BLaER1 treated with 17β-estradiol and CSF1 and Interleukin-3, amounts not matched to agents 10 nM and 100 nM (cell line): ENCODE results near the gene AP1B1.

Experiments
- H3K27ac ChIP-seq, 11 experiments: shearing (Covaris generic); formaldehyde crosslinking; 2 replicates each; pipeline ENCODE4 v1.8.1; 2022
- H3K27me3 ChIP-seq, 11 experiments: shearing (Covaris generic); formaldehyde crosslinking; 2 replicates each; pipeline ENCODE4 v1.8.1; 2022
- H3K36me3 ChIP-seq, 11 experiments: shearing (Covaris generic); formaldehyde crosslinking; 2 replicates each; pipeline ENCODE4 v1.8.1; 2022
- H3K4me1 ChIP-seq, 10 experiments: shearing (Covaris generic); formaldehyde crosslinking; 2 replicates each; pipeline ENCODE4 v1.8.1; 2022
- H3K4me2 ChIP-seq, 11 experiments: shearing (Covaris generic); formaldehyde crosslinking; 2 replicates each; pipeline ENCODE4 v1.8.1; 2022
- H3K4me3 ChIP-seq, 10 experiments: shearing (Covaris generic); formaldehyde crosslinking; 2 replicates each; pipeline ENCODE4 v1.8.1; 2022
- H3K9ac ChIP-seq, 11 experiments: shearing (Covaris generic); formaldehyde crosslinking; 2 replicates each; pipeline ENCODE4 v1.8.1; 2022
- H3K9me3 ChIP-seq, 11 experiments: shearing (Covaris generic); formaldehyde crosslinking; replicated peaks in 1 of 11; 2 replicates each; pipeline ENCODE4 v1.8.1; 2022
- H4K20me1 ChIP-seq, 11 experiments: shearing (Covaris generic); formaldehyde crosslinking; 2 replicates each; pipeline ENCODE4 v1.8.1; 2022
- Cebpa-rat ChIP-seq, 11 experiments: shearing (Covaris generic); IDR thresholded peaks; 2 replicates each; pipeline ENCODE4 v1.8.1; 2022

Gene AP1B1

GRCh38 chr22:29344137-29344536 is 44.2 kb downstream of the AP1B1 start:
- TF ChIP-seq Cebpa-rat (IDR thresholded peaks at IDR 0.05) = no peak
- Histone ChIP-seq H3K4me2 (peak overlapping the region in 8 of 11 experiments; percentile 55 to 87 (median 76); a peak in 14 of 22 replicates), H3K36me3 (peaks cover 72 to 100% (median 88%) of the 10 kb centered on the region in 11 experiments)

GRCh38 chr22:29343313-29343805 is 45.0 kb downstream of the AP1B1 start:
- Histone ChIP-seq H3K27me3 (no peaks in the 10 kb centered on the region), H3K9me3 (no peaks in the 10 kb centered on the region), H3K9ac (peak overlapping the region in 4 of 11 experiments; percentile 20 to 66 (median 48); a peak in 7 of 22 replicates), H3K4me2 (peak overlapping the region; percentile 30 to 87 (median 71)), H3K36me3 (peaks cover 72 to 100% (median 88%) of the 10 kb centered on the region in 11 experiments), H3K4me1 (peaks cover 29 to 63% (median 58%) of the 10 kb centered on the region in 10 experiments), H3K4me3 (no peak overlapping the region), H4K20me1 (peaks cover 0 to 100% (median 41%) of the 10 kb centered on the region in 11 experiments; a peak in 20 of 22 replicates), H3K27ac (peak overlapping the region in 4 of 11 experiments; percentile 63 to 72 (median 70); a peak in 7 of 22 replicates)
- no peak for TF ChIP-seq Cebpa-rat (IDR thresholded peaks at IDR 0.05)

More at GRCh38 chr22:29344137-29344536, 44.2 kb downstream of the AP1B1 start:
- H3K27me3 ChIP-seq = no peaks in the 10 kb centered on the region
- peaks cover 0 to 99% (median 41%) of the 10 kb centered on the region in 11 experiments; a peak in 20 of 22 replicates for H4K20me1 ChIP-seq
- no peak overlapping the region for H3K4me3 ChIP-seq
- no peaks in the 10 kb centered on the region for H3K9me3 ChIP-seq
- no peak overlapping the region for H3K9ac ChIP-seq
- H3K27ac ChIP-seq = no peak overlapping the region
- H3K4me1 ChIP-seq = peaks cover 23 to 56% (median 52%) of the 10 kb centered on the region in 10 experiments

- Histone ChIP-seq H3K4me2 (peak overlapping the region; percentile 30 to 87 (median 71)), H3K9ac (peak overlapping the region in 7 of 11 experiments; percentile 7 to 66 (median 43); a peak in 11 of 22 replicates), H3K27me3 (no peaks in the 10 kb centered on the region), H3K27ac (peak overlapping the region in 7 of 11 experiments; percentile 26 to 72 (median 63); a peak in 14 of 22 replicates), H3K36me3 (peaks cover 71 to 100% (median 85%) of the 10 kb centered on the region in 11 experiments), H4K20me1 (peaks cover 0 to 100% (median 41%) of the 10 kb centered on the region in 11 experiments; a peak in 20 of 22 replicates), H3K9me3 (no peaks in the 10 kb centered on the region), H3K4me1 (peaks cover 36 to 69% (median 64%) of the 10 kb centered on the region in 10 experiments), H3K4me3 (no peak overlapping the region)
- no peak for TF ChIP-seq Cebpa-rat (IDR thresholded peaks at IDR 0.05)
Measured at GRCh38 chr22:29342577-29343312, 45.6 kb downstream of the AP1B1 start.

- H3K4me3 ChIP-seq = no peak overlapping the region
- peaks cover 41 to 75% (median 70%) of the 10 kb centered on the region in 10 experiments for H3K4me1 ChIP-seq
- H3K9me3 ChIP-seq = no peaks in the 10 kb centered on the region
- peak overlapping the region in 7 of 11 experiments; percentile 7 to 66 (median 43); a peak in 10 of 22 replicates for H3K9ac ChIP-seq
- H4K20me1 ChIP-seq = peaks cover 0 to 100% (median 47%) of the 10 kb centered on the region in 11 experiments; a peak in 20 of 22 replicates
- H3K36me3 ChIP-seq = peaks cover 65 to 100% (median 82%) of the 10 kb centered on the region in 11 experiments
- peak in 3 of 11 experiments; percentile 22 to 72 (median 59); a peak in 3 of 22 replicates for TF ChIP-seq Cebpa-rat (IDR thresholded peaks at IDR 0.05)
- peak overlapping the region in 7 of 11 experiments; percentile 26 to 72 (median 63); a peak in 13 of 22 replicates for H3K27ac ChIP-seq
- no peaks in the 10 kb centered on the region for H3K27me3 ChIP-seq
- H3K4me2 ChIP-seq = peak overlapping the region; percentile 30 to 87 (median 71); a peak in 21 of 22 replicates
Measured at GRCh38 chr22:29342177-29342576, 46.2 kb downstream of the AP1B1 start.

- Histone ChIP-seq H3K27ac (peak overlapping the region in 5 of 11 experiments; percentile 58 to 72 (median 68); a peak in 11 of 22 replicates), H3K4me3 (no peak overlapping the region), H3K4me1 (peaks cover 45 to 79% (median 73%) of the 10 kb centered on the region in 10 experiments), H3K9ac (peak overlapping the region in 3 of 11 experiments; percentile 24 to 66 (median 54); a peak in 3 of 22 replicates), H3K27me3 (no peaks in the 10 kb centered on the region), H4K20me1 (peaks cover 1 to 100% (median 49%) of the 10 kb centered on the region in 11 experiments; a peak in 20 of 22 replicates), H3K4me2 (peak overlapping the region in 9 of 11 experiments; percentile 55 to 87 (median 74); a peak in 17 of 22 replicates), H3K9me3 (no peaks in the 10 kb centered on the region), H3K36me3 (peaks cover 61 to 100% (median 82%) of the 10 kb centered on the region in 11 experiments)
- no peak for TF ChIP-seq Cebpa-rat (IDR thresholded peaks at IDR 0.05)
Measured at GRCh38 chr22:29341849-29342127, 46.6 kb downstream of the AP1B1 start.

GRCh38 chr22:29341056-29341848 is 47.1 kb downstream of the AP1B1 start:
- Histone ChIP-seq H3K4me3 (no peak overlapping the region), H3K4me1 (peaks cover 46 to 84% (median 79%) of the 10 kb centered on the region in 10 experiments), H3K36me3 (peaks cover 59 to 100% (median 82%) of the 10 kb centered on the region in 11 experiments), H4K20me1 (peaks cover 6 to 100% (median 49%) of the 10 kb centered on the region in 11 experiments; a peak in 20 of 22 replicates), H3K27me3 (no peaks in the 10 kb centered on the region), H3K9me3 (no peaks in the 10 kb centered on the region), H3K4me2 (peak overlapping the region in 8 of 11 experiments; percentile 61 to 89 (median 79); a peak in 15 of 22 replicates), H3K9ac (peak overlapping the region in 1 of 11 experiments; percentile 29; a peak in 1 of 22 replicates), H3K27ac (peak overlapping the region in 5 of 11 experiments; percentile 58 to 72 (median 68); a peak in 9 of 22 replicates)
- TF ChIP-seq Cebpa-rat (IDR thresholded peaks at IDR 0.05) = no peak

- peak overlapping the region in 6 of 11 experiments; percentile 27 to 98 (median 42); a peak in 10 of 22 replicates for H3K4me2 ChIP-seq
Measured at GRCh38 chr22:29340566-29340965, 47.8 kb downstream of the AP1B1 start.

More at GRCh38 chr22:29340566-29340965, 47.8 kb downstream of the AP1B1 start:
- Histone ChIP-seq H3K9me3 (no peaks in the 10 kb centered on the region), H3K9ac (peak overlapping the region in 1 of 11 experiments; percentile 29; a peak in 1 of 22 replicates), H3K4me1 (peaks cover 53 to 91% (median 86%) of the 10 kb centered on the region in 10 experiments), H3K27me3 (no peaks in the 10 kb centered on the region), H3K27ac (peak overlapping the region in 3 of 11 experiments; percentile 63 to 72 (median 68); a peak in 3 of 22 replicates), H4K20me1 (peaks cover 6 to 100% (median 54%) of the 10 kb centered on the region in 11 experiments; a peak in 20 of 22 replicates), H3K36me3 (peaks cover 57 to 100% (median 82%) of the 10 kb centered on the region in 11 experiments), H3K4me3 (no peak overlapping the region)
- TF ChIP-seq Cebpa-rat (IDR thresholded peaks at IDR 0.05) = no peak
